PC-3 (cell line): ENCODE measurements around the gene ILKAP.

Source experiments
- CTCF ChIP-seq: fragments of 300-600 bp; sonication (generic); conservative IDR thresholded peaks from 2 replicates; pipeline ENCODE4 v1.5.1; 2017; ENCODE audit warnings: antibody characterized with exemption, low read depth, mild to moderate bottlenecking, low read length
- EZH2 ChIP-seq: fragments of 300-600 bp; sonication (generic); IDR thresholded peaks from one replicate; pipeline ENCODE4 v1.6.1; 2017; ENCODE audit warnings: antibody characterized with exemption, mild to moderate bottlenecking, low read length; ENCODE audit not compliant: unreplicated experiment
- EZH2phosphoT487 ChIP-seq: fragments of 300-600 bp; sonication (generic); IDR thresholded peaks from 2 replicates; pipeline ENCODE4 v1.6.1; 2018; ENCODE audit warnings: mild to moderate bottlenecking, antibody characterized with exemption, low read length, borderline replicate concordance

- TF ChIP-seq CTCF (no peak), EZH2phosphoT487 (no peak), EZH2 (no peak)
Measured at GRCh38 chr2:238148981-238149380, 54.5 kb downstream of the ILKAP start.
